ENCODE measurements around the gene IPPK.

Gene IPPK

DNA sequence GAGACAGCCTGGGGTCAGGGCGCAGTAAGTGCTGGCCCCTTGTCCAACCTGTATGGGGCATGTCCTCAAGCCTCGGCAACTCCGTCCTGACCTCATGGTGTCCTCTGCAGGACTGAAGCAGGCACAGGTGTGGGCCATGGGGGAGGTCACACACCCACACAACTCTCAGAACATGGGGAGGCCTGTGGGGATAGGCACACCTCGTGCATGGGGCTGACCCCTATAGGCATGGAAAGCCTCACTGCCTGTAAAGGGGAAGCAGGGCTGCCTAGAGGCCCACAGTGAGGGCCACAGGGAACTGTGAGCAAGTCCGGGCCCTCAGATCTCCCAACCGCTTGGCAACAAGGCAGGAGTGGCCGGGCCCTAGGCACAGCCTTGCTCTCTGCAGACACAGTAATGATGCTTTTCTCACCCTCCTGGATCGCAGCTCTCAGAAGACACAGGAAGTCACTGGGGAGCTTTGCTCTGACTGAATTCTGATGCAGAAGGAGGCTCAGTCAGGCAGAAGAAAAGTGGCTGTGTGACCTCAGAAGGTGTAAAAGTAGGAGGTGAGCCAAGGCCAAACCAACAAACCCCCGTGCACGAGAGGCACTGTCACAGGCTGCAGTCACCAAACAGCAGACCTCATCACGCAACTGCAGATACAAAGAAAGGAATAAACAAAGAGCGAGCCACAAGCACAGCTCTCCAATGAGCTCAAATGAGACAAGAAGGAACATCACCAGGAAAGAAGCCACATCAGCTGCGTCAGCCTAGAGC, 5.4 kb downstream of the IPPK start (continued):
- TF ChIP-seq, protein P1, sequence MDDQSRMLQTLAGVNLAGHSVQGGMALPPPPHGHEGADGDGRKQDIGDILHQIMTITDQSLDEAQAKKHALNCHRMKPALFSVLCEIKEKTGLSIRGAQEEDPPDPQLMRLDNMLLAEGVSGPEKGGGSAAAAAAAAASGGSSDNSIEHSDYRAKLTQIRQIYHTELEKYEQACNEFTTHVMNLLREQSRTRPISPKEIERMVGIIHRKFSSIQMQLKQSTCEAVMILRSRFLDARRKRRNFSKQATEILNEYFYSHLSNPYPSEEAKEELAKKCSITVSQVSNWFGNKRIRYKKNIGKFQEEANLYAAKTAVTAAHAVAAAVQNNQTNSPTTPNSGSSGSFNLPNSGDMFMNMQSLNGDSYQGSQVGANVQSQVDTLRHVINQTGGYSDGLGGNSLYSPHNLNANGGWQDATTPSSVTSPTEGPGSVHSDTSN (CRISPR knock-in tag; IDR thresholded peaks at IDR 0.05), result no peak

DNA sequence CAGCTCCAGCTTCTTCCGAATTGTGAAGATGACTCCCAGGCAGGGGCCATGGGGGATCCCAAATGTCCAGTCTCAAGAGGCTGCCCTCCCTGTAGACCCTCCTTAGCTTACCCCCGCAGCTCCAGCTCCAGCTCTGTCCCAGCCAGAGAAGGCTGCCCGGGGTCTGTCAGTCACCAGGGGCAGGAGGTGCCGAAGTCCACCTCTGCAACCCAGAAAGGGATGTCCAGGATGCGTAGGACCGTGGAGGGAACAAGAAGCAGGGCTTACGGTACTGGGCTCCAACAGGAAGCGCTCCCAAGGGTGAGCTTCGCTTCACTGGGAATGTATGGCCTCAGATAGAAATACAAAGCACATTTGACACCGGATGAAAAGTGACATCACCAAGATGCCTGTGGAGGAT, 6.0 kb downstream of the IPPK start:
- Histone ChIP-seq H3K36me3 (ENCODE audit: control insufficient read depth in 2 of 2, insufficient read depth in 1 of 2, low read length in 2 of 2) (peaks cover 0 to 35% of the 10 kb centered on the region in 2 experiments; a peak in 1 of 3 replicates), H3K4me1 (ENCODE audit: control insufficient read depth, insufficient read depth, low read length) (peaks cover 3% of the 10 kb centered on the region; the same call in 1 of the 2 replicates), H3K9me3 (ENCODE audit: control insufficient read depth, insufficient read depth, low read depth, low read length) (no peaks in the 10 kb centered on the region), H3K27ac (ENCODE audit: extremely low read depth, low read depth, low read length) (no peak overlapping the region), H3K4me3 (ENCODE audit: low read depth, low read length) (no peak overlapping the region)
- TF ChIP-seq ZNF629 (tag by site-specific recombination; IDR thresholded peaks at IDR 0.05), result peak; percentile 43
- TF ChIP-seq ZNF350 (tag by site-specific recombination; IDR thresholded peaks at IDR 0.05), result no peak
- TF ChIP-seq, protein P2, sequence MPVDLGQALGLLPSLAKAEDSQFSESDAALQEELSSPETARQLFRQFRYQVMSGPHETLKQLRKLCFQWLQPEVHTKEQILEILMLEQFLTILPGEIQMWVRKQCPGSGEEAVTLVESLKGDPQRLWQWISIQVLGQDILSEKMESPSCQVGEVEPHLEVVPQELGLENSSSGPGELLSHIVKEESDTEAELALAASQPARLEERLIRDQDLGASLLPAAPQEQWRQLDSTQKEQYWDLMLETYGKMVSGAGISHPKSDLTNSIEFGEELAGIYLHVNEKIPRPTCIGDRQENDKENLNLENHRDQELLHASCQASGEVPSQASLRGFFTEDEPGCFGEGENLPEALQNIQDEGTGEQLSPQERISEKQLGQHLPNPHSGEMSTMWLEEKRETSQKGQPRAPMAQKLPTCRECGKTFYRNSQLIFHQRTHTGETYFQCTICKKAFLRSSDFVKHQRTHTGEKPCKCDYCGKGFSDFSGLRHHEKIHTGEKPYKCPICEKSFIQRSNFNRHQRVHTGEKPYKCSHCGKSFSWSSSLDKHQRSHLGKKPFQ (tag by site-specific recombination; IDR thresholded peaks at IDR 0.05), result no peak
- TF ChIP-seq PRDM6 (tag by site-specific recombination; IDR thresholded peaks at IDR 0.05), result no peak
- no peak for TF ChIP-seq ZSCAN30 (tag by site-specific recombination; IDR thresholded peaks at IDR 0.05)
- no peak for TF ChIP-seq HIC1 (tag by site-specific recombination; IDR thresholded peaks at IDR 0.05)
- no peak for TF ChIP-seq ZNF121 (tag by site-specific recombination; IDR thresholded peaks at IDR 0.05)
- no peak for TF ChIP-seq ZNF10 (tag by site-specific recombination; IDR thresholded peaks at IDR 0.05)
- TF ChIP-seq ZSCAN23 (tag by site-specific recombination; IDR thresholded peaks at IDR 0.05), result no peak
- ChIA-PET CTCF (interaction anchor here (0.9 kb wide), 1 partner anchor 10 kb away, joined by 3 read pairs; no protein-coding TSS in a partner anchor), POLR2A (no interaction called here)

DNA sequence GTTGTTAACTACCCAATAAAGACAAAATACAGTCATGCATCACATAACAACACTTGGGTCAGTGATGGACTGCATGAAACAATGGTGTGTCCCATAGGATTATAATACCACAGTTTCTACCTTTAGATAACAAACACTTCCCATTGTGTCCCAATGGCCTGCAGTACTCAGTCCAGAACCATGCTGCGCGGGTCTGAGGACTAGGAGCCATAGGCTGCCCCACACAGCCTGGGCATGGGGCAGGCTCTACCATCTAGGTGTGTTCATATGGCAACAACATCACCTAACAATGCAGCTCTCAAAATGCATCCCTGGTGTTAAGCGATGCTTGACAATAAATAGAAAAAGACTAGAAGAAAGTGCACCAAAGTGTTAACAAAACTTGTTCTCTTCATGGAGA, 6.8 kb downstream of the IPPK start:
- Histone ChIP-seq H3K9me3 (ENCODE audit: control insufficient read depth, insufficient read depth, low read depth, low read length) (no peaks in the 10 kb centered on the region), H3K4me3 (ENCODE audit: low read depth, low read length) (no peak overlapping the region), H3K27ac (ENCODE audit: extremely low read depth, low read depth, low read length) (no peak overlapping the region), H3K36me3 (ENCODE audit: control insufficient read depth in 2 of 2, insufficient read depth in 1 of 2, low read length in 2 of 2) (peaks cover 0 to 42% of the 10 kb centered on the region in 2 experiments; a peak in 1 of 3 replicates), H3K4me1 (ENCODE audit: control insufficient read depth, insufficient read depth, low read length) (0 out of 2 replicates have a peak, but pooled peaks cover 3% of the 10 kb centered on the region)
- POLR2A ChIA-PET, result no interaction called here
- CTCF ChIA-PET, result interaction anchor here (0.9 kb wide), 1 partner anchor 9 kb away, joined by 3 read pairs; no protein-coding TSS in a partner anchor
- TF ChIP-seq ZSCAN30 (tag by site-specific recombination; IDR thresholded peaks at IDR 0.05) (no peak), KLF17 (tag by site-specific recombination; IDR thresholded peaks at IDR 0.05) (no peak), GLIS1 (tag by site-specific recombination; IDR thresholded peaks at IDR 0.05) (no peak), ZNF529 (tag by site-specific recombination; IDR thresholded peaks at IDR 0.05; ENCODE audit: insufficient replicate concordance) (no peak), ZNF558 (tag by site-specific recombination; IDR thresholded peaks at IDR 0.05) (no peak), GLI4 (tag by site-specific recombination; IDR thresholded peaks at IDR 0.05) (no peak), ZNF624 (tag by site-specific recombination; IDR thresholded peaks at IDR 0.05) (no peak), ZNF777 (tag by site-specific recombination; IDR thresholded peaks at IDR 0.05; ENCODE audit: borderline replicate concordance) (no peak), HIC1 (tag by site-specific recombination; IDR thresholded peaks at IDR 0.05) (no peak), SCRT2 (tag by site-specific recombination; IDR thresholded peaks at IDR 0.05) (no peak), ZEB2 (tag by site-specific recombination; IDR thresholded peaks at IDR 0.05) (no peak), ZFP37 (tag by site-specific recombination; IDR thresholded peaks at IDR 0.05) (no peak)
- TF ChIP-seq, protein P3, sequence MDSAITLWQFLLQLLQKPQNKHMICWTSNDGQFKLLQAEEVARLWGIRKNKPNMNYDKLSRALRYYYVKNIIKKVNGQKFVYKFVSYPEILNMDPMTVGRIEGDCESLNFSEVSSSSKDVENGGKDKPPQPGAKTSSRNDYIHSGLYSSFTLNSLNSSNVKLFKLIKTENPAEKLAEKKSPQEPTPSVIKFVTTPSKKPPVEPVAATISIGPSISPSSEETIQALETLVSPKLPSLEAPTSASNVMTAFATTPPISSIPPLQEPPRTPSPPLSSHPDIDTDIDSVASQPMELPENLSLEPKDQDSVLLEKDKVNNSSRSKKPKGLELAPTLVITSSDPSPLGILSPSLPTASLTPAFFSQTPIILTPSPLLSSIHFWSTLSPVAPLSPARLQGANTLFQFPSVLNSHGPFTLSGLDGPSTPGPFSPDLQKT (IDR thresholded peaks at IDR 0.05; ENCODE audit: borderline replicate concordance, low read depth, low read length), result no peak

All from HEK293 (cell line).